Renal cortical epithelial cell (primary cell): ENCODE results near the gene ATRN. TPM values are rescaled to one million over a fixed set of nuclear protein-coding genes. Genes with fewer than 3 reads are reported as not detected.
"Not testable (repeated sequence)": the region's sequence is repeated elsewhere in the genome, so short reads cannot be mapped to it uniquely, and the experiment has no call there.

Experiments used
- DNase-seq: peaks from one replicate; pipeline ENCODE4 v3.0.0-alpha.2; 2011; ENCODE audit warnings: low read depth
- total RNA-seq: library from RNA; depleted of rRNA; stranded (reverse); fragments of >200 nt; gene quantifications from 2 replicates; pipeline ENCODE4 v1.2.3, GENCODE V29; 2014

ATRN gene
- 31.4 and 66.1 TPM in 2 replicates for total RNA-seq

DNA sequence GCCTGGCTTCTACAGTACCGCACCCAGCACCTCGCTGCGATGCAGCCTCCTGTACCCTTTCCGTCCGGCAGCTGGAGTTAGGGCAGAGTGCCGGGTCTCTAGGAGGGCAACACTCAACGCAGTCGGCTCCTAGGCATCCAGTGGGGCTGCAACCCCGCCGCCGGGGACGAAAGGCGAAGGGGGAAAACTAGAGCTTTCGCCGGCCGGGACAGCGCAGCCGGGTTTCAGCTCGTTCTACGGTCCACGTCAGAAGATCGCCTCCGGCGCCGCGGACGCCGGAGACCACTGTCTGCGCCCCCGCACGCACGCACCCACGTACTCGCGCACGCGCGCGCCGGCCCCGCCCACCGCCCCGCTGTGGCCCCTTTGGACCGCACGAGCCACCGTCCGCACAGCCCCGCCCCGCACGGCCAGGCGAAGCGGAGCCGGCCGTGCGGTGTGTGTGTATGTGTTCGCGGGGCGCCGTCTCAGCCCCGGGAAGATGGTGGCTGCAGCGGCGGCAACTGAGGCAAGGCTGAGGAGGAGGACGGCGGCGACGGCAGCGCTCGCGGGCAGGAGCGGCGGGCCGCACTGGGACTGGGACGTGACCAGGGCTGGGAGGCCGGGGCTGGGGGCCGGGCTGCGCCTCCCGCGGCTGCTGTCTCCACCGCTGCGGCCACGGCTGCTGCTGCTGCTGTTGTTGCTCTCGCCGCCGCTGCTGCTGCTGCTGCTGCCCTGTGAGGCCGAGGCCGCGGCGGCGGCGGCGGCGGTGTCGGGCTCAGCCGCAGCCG is at the start of gene ATRN:
TSS of gene ATRN (plus strand) at position 392 of the 770 bp plus-strand sequence. CDS start at position 482, 90 bp downstream.
- peak; percentile 50 for DNase-seq

DNA sequence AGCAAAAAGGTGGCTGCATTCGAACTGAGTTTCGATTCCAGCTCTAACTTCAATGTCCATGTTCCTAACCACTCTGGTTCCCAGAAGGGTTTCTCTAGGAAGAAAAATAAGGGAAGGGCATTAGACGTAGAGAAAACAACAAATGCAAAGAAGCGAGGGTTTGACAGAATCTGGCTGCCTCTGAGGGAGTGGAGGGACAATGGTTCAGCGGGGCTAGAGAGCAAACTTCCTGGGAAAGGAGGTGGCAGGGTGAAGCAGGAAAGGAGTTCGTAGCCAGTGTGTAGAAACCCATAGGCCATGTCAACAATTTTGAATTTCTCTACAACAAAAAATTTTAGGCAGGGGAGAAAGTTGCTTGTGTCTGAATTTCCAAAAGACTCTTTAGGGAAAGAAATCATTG is 48.8 kb upstream of the ATRN start:
- DNase-seq, result no peak

DNA sequence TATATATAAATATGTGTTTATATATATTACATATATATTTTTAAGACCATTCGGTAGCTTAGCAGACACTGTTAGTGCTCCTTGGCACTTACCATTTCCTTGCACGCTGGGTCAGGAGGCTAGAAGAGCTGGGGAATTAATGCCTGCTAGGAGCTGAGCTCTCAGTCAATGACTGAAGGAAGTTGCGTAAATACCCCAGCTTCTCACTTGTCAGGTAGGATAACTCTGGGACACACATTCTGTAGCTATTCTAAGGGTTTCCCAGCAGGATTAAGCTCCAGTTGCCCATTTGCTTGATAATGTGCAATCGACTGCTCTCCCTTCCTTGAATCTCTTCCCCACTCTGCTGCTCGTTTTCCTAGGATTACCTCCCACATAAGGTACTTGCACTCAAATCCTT is 47.7 kb upstream of the ATRN start:
- DNase-seq, result no peak

DNA sequence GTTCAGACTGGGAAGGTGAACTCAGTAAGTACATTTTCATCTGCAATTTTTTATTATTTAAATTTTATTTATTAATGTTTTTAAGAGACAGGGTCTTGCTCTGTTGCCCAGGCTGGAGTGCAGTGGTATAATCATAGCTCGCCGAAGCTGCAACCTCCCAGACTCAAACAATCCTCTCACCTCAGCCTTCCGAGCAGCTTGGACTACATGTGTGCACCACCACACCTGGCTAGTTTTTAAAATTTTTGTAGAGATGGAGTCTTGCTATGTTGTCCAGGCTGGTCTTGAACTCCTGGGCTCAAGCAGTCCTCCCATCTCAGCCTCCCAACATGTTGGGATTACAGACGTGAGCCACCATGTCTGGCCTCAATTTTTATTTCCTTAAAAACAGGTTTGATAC is 44.1 kb upstream of the ATRN start:
- not testable (repeated sequence) for DNase-seq

DNA sequence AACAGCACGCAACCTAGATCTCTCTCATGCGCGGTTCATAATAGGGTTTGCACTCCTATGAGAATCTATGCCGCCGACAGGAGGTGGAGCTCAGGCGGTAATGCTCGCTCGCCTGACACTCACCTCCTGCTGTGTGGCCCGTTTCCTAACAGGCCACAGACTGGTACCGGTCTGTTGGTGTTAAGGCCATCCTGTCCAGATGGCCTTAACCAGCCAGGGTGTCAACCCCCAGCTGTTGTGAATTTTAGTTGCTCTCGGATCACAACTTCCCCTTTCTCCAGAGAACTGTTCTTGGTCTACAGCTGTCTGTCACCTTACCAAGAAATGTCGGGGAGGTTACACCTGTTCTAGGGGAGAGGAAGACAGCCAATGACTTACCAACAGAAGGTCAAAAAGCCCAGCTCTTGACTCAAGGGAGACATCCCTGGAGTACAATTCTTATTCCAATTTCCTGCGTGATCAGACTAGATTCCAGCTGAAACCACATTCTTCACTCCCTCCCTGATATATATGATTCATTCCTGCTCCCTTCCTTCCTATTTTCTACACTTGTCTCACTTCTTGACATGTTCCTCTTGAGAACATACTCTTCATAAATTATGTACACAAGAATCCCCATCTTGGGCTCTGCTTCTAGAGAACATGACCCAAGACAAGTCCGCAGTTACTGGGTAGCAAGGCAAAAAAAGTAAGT is 40.3 kb upstream of the ATRN start:
- DNase-seq, result no peak

DNA sequence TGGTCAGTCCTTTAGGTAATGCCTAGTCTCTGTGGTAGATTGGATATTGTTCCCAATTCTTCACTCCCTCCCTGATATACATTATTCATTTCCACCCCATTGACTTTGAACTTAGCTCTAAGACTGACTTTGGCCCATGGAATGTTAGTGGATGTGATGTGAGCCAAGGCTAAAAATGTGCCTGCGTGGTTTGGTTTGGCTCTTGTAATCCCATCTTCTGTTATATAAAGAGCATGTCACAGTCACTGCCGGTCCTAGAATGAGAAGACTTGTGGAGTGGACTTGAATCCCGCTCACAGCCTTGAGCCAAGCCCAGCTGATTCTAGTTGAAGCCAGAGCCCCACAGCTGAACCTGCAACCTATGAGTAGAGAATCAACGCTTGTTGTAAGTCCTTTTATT is 39.7 kb upstream of the ATRN start:
- DNase-seq, result peak; percentile 36

DNA sequence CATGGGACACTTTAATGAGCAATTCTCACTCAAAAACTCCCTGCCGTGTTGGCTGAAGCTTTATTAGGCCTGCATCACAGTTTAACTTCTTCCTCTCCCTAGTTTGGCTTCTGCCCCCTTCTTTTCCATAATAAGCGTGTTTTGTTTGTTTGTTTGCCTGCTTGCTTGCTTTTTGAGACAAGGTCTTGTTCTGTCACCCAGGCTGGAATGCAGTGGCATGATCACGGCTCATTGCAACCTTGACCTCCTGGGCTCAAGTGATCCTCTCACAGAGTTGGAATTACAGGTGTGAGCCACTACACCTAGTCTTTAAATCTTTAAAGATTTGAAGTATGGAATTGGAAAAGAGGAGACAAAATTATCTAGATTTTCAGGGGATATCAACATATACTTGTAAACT is 38.0 kb upstream of the ATRN start:
- DNase-seq, result no peak

DNA sequence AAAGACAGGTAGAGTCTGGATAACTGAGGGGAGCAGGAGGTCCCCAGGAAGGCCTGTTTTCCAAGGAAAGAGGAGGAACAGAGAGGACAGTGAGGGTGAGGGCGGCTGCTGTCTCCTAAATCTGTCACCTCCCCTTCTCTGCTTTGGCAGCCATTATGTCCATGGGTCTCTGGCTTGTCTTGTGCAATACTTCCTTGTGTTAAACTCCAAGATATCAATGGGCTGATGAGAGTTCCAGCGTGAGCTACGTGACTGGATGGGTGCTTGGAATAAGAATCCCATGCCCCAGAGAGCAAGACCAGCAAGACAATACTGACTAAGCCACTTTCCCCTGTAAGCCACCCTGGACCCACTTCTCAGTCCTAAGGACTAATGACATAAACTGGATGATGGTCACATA is 37.1 kb upstream of the ATRN start:
- no peak for DNase-seq

DNA sequence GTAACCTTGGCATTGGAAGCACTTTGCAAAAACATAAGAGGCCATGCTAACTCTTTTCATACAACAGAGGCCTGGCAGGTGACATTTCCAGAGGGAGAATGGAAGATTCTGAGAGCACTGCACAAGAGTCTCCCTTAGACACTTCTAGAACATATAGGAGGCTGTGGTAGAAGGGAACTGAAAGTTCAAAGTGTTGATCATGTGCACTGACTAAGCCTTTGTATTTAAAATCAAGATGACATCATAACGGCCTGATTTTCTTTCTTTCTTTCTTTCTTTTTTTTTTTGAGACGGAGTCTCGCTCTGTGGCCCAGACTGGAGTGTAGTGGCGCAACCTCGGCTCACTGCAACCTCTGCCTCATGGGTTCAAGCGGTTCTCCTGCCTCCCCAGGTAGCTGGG is 36.6 kb upstream of the ATRN start:
- DNase-seq, result no peak

DNA sequence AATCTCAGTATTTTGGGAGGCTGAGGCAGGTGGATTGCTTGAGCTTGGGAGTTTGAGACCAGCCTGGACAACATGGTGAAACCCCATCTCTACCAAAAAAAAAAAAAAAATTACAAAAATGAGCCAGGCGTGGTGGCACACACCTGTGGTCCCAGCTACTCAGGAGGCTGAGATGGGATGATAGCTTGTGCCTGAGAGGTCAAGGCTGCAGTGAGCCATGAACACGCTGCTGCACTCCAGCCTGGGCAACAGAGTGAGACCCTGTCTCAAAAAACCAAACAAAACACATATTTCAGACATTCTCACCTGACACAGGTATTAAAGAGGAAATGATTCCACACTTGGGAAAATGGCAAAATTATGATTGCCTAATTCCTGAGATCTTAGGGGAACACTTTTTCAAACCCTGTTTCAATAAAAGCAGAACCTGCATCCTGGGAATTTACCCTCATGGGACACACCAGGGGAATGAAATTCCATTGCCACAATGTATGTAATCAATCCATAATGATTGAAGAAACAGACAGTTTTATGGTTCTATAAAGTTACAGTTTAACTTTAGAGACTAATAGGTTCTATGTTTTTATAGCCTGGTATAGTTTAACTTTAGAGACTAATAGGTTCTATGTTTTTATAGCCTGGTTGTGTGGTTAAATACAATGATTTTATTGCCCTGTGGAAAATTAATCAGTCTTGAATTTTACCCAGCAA is 33.8 kb upstream of the ATRN start:
- peak; percentile 83 for DNase-seq

DNA sequence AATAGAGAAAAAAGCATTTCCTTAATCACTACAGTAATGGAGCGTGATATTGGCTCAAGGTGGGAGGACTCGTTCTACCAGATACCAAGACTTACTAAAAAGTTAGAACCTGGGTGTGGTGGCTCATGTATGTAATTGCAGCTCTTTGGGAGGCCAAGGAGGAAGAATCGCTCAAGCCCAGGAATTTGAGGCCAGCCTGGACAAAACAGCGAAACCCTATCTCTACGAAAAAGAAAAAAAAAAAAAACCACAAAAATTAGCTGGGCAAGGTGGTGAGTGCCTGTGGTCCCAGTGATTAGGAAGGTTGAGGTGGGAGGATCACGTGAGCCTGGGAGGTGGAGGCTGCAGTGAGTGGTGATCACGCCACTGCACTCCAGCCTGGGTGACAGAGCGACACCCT is 24.0 kb upstream of the ATRN start:
- peak; percentile 28 for DNase-seq

DNA sequence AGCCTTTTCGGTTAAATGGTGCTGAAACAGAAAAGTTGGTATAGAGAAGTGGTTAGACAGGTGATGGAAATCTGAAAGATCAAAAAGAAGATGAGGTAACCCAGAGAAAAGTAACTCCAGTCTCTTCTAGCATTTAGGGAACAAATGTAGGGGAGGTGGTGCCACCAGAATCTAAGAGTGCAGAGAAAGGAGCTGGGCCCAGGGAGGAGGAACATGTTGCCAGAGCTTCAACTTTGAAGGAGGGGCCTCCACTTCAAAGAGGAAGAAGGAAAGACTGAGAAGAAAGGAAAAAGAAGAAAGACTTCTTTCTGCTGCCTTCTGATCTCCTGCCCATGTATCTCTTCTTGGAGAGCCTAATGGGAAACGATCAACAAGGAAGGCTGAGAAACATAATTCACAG is 23.5 kb upstream of the ATRN start:
- no peak for DNase-seq

DNA sequence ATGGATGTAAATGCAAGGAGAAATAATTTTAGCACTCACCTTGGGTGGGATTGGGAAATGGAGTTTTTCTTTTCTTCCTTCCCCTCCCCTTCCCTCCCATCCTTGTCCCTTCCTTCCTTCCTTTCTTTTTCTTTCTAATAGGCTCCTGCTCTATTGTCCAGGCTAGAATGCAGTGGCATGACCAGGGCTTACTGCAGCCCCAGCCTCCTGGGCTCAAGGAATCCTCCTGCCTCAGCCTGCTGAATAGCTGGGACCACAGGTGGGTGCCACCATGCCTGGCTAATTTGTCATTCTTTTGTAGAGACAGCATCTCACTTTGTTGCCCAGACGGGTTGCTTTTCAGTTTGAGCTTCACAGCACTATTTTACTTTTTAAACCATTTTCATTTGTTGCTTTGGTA is 21.5 kb upstream of the ATRN start:
- DNase-seq, result no peak

DNA sequence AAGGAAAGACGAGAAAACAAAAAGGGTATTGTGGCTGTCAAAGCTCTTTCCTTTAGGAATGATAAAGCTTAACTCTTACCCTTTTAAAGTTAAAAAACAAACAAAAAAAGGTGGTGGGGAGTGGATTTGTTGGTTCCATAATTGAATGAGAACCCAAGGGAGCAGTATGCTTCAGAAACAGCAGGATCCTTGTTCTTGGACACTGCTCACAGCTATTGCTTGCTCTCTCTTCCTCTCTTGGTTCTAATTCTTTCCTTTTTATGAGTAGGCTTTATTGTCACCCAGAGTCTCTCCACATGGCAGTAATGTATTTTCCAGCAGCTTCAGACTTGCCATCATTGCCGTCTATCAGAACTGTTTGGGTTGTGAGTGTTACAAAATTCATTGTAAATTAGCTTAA is 18.7 kb upstream of the ATRN start:
- no peak for DNase-seq

DNA sequence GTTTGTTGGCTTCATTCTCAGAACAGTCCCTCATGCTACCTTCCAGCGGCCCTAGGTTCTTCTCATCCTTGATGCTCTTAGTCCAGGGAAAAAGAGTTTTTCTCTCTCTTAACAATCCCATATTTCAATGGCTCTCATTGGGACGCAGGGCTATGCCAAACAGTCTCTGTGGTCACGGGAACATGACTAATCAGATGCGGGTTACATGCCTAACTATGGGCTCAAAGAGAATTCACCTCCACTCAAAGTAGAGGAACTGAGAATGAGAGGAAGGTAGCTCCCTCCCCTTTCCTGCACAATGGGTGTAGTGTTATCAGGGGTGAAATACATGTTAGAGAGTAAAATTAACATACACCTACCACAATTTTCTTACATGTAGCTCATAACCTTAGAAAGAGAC is 18.1 kb upstream of the ATRN start:
- peak; percentile 54 for DNase-seq

DNA sequence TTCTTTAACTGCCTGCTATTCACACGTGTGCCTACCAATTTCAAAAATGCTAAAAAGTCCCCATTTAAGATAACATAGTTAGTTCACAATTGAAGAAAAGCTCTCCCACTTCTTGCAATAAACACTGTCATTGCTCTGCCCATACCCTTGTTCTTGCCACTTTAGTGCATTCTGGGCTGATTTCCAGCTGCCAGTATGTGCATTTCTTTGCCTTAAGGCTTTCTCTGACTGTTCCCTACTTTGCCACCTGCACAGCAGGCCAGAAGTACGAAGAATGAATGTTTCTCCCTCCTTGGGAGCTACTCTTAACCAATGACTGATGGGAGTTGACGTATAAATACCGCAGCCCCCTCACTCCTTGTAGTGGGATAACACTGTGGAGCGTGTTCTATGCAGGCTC is 16.0 kb upstream of the ATRN start:
- DNase-seq, result peak; percentile 74

DNA sequence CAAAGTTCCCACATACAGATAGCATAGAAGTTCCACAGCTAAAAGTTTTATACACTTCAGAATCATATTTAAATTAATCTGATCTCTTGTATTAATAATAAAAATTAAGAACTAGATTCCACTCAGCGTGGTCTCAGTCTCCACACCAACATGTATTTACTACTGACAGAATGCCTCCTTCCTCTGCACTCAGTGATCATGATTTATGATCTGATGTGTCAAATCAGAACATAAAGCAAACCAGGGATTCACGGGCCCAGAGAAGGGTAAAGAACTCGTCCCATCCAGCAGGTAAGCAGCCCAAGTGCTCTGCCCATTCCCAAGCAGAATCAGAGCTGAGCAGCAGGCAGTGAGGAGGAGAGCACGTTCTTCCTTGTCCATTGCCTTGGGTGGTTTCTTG is 14.2 kb upstream of the ATRN start:
- no peak for DNase-seq

DNA sequence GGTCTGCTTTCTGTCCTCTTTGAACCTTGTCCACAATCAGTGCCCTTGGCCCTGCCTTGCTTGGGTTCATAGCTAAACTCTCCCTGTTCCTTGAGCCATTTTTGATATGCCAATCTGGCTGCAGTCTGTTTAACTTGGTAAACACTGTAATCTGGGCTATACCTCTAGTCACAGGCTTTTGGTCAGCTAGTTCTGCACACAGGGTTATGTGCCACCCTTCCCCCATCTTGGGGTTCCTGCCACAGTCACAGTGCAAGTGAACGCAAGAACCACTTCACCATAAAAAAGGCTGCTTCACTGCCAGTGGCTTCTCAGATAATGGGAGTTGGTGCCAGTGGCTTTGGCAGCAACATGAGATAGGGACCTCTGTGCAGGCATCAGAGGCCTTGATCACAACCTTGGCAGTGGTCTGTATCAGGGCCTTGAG is 10.9 kb upstream of the ATRN start:
- DNase-seq, result no peak

DNA sequence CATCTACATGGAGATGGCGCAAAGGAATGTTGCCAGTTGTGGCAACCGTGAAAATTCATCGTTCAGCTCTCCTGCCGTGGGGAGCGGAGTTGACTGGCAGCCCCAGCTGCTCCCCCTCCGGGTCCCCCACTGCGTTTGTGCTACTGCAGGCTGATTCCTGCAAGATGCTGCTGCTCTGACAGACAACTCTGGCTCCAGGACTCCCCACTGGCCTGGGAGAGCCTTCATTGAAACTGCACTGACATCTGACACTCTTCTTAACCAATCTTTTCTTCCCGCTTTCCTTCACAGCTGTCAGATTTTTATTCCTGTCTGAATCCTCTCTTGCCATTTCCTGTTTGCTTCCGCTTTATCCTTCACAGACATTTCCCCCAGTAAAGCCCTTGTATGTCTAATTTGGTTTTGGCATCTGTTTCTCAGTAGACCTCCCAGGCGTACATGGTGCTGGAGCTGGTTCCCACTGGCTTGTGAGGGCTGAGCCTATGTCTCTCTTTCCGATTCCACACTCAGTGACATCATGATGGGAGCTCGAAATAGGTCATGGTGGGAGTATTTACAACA is 9.5 kb upstream of the ATRN start:
- no peak for DNase-seq

DNA sequence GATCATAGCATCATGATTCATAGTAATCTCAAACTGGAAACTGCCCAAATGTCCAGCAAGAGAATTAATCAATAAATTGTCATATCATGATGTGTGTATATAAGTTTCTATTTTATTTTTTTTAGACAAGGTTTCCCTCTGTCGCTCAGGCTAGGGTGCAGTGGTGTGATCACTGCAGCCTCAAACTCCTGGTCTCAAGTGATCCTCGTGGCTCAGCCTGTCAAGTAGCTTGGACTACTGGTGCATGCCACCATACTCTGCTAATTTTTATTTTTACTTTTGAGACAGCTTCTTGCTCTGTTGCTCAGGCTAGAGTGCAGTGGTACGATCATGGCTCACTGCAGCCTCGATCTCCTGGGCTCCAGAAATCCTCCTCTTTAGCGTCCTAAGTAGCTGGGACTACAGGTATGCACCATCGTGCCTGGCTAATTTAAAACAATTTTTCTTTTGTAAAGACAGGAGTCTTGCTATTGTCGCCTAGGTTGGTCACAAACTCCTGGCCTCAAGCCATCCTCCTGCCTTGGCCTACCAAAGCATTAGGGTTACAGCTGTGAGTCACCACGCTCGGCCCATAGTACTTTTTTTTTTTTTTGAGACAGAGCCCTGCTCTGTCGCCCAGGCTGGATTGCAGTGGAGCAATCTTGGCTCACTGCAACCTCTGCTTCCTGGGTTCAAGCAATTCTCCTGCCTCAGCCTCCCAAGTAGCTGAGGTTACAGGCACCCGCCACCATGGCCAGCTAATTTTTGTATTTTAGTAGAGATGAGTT is 8.7 kb upstream of the ATRN start:
- DNase-seq, result peak; percentile 57

DNA sequence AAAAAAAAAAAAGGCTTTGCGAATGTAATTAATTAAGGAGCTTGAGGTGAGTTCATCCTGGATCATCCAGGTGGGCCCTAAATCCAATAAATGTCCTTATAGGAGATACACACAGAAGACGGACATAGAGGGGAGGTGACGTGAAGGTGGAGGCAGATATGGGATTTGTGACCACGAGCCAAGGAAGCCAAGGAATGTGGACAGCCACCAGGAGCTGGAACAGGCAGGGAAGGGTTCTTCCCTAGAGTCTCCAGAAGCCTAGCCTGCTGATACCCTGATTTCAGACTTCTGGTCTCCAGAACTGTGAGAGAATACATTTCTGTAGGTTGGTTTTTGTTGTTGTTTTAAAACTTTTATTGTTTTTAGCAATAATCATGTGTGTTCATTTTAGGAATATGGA is 6.7 kb upstream of the ATRN start:
- DNase-seq, result no peak

DNA sequence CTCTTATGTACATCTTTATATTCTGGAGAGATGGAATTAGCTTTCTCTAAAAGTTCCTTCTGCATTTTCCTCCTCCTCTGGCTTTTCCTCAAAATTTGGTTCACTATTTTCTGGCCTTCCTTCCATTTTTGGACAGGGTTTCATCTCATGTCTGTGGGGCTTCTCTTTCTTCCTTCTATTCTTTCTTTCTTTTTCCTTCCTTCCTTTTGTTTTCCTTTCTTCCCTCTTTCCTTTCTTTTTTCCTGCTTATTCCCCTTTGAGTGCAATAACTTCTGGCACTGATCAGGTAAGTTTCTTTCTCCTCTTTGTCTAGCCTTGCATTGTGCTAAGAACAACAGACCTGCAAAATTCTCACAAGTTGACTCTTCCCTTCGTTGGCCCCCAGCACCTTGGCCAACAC is 5.5 kb upstream of the ATRN start:
- DNase-seq, result no peak
